Progenitor cell of endocrine pancreas (in vitro differentiated cells): Measurements from ENCODE around the gene UNC50. TPM values are rescaled to one million over a fixed set of nuclear protein-coding genes. Genes with fewer than 3 reads are reported as not detected.

Experiments used
- DNase-seq: peaks from one replicate; pipeline ENCODE4 v3.0.0; 2021; ENCODE audit warnings: low spot score; ENCODE audit not compliant: unreplicated experiment
- H3K27ac Mint-ChIP-seq: 2 replicates; pipeline ENCODE4 v1.8.0; 2021; ENCODE audit warnings: mild to moderate bottlenecking, moderate library complexity, mixed read lengths
- H3K27me3 Mint-ChIP-seq: 2 replicates; pipeline ENCODE4 v1.8.0; 2021; ENCODE audit warnings: mixed read lengths
- H3K36me3 Mint-ChIP-seq: 2 replicates; pipeline ENCODE4 v1.8.0; 2022; ENCODE audit warnings: mixed read lengths; ENCODE audit not compliant: insufficient read depth
- H3K4me1 Mint-ChIP-seq: 2 replicates; pipeline ENCODE4 v1.8.0; 2021; ENCODE audit warnings: low read depth, mixed read lengths
- H3K4me3 Mint-ChIP-seq: 2 replicates; pipeline ENCODE4 v1.8.0; 2021; ENCODE audit warnings: low read depth, mild to moderate bottlenecking, moderate library complexity, mixed read lengths
- H3K9me3 Mint-ChIP-seq: 2 replicates; pipeline ENCODE4 v1.8.0; 2021; ENCODE audit warnings: low read depth, mixed read lengths
- CTCF ChIP-seq: fragments of 200-600 bp; sonication (generic); IDR thresholded peaks from one replicate; pipeline ENCODE4 v1.5.0; 2021; ENCODE audit warnings: antibody characterized with exemption, mild to moderate bottlenecking; ENCODE audit not compliant: unreplicated experiment
- total RNA-seq: library from RNA; stranded (reverse); gene quantifications from 2 replicates; pipeline ENCODE4 v1.2.1, GENCODE V29; 2021

UNC50 gene
- total RNA-seq, 1 donor from 2014 or later = 39.3 TPM

GRCh38 chr2:98649135-98649991 lies 41.0 kb downstream of the UNC50 start:
- peaks cover 5% of the 10 kb centered on the region for H3K4me1 Mint-ChIP-seq
- no peak overlapping the region for H3K4me3 Mint-ChIP-seq
- no peaks in the 10 kb centered on the region for H3K27me3 Mint-ChIP-seq
- H3K36me3 Mint-ChIP-seq = peaks cover 1% of the 10 kb centered on the region
- TF ChIP-seq CTCF = peak; percentile 98
- peak; percentile 71 for DNase-seq
- no peaks in the 10 kb centered on the region for H3K9me3 Mint-ChIP-seq
- peak overlapping the region; percentile 50 for H3K27ac Mint-ChIP-seq

GRCh38 chr2:98649992-98650375 lies 41.6 kb downstream of the UNC50 start:
- Mint-ChIP-seq H3K4me1 (peaks cover 5% of the 10 kb centered on the region), H3K36me3 (peaks cover 1% of the 10 kb centered on the region), H3K27ac (no peak overlapping the region), H3K9me3 (no peaks in the 10 kb centered on the region), H3K27me3 (no peaks in the 10 kb centered on the region), H3K4me3 (no peak overlapping the region)
- TF ChIP-seq CTCF = no peak
- no peak for DNase-seq

GRCh38 chr2:98650998-98651397 lies 42.6 kb downstream of the UNC50 start:
- Mint-ChIP-seq H3K27ac (no peak overlapping the region), H3K9me3 (no peaks in the 10 kb centered on the region), H3K27me3 (no peaks in the 10 kb centered on the region), H3K4me3 (no peak overlapping the region), H3K4me1 (peaks cover 5% of the 10 kb centered on the region), H3K36me3 (peaks cover 1% of the 10 kb centered on the region)
- no peak for DNase-seq
- TF ChIP-seq CTCF = no peak

GRCh38 chr2:98654699-98655495 lies 46.5 kb downstream of the UNC50 start:
- Mint-ChIP-seq H3K27me3 (no peaks in the 10 kb centered on the region), H3K4me3 (no peak overlapping the region), H3K27ac (no peak overlapping the region), H3K9me3 (no peaks in the 10 kb centered on the region), H3K4me1 (peaks cover 2% of the 10 kb centered on the region), H3K36me3 (peaks cover 3% of the 10 kb centered on the region)
- TF ChIP-seq CTCF = no peak
- no peak for DNase-seq

- H3K27me3 Mint-ChIP-seq = no peaks in the 10 kb centered on the region
- peaks cover 14% of the 10 kb centered on the region for H3K36me3 Mint-ChIP-seq
- peaks cover 2% of the 10 kb centered on the region for H3K4me1 Mint-ChIP-seq
- H3K4me3 Mint-ChIP-seq = no peak overlapping the region
- TF ChIP-seq CTCF = no peak
- no peak overlapping the region for H3K27ac Mint-ChIP-seq
- no peak for DNase-seq
- H3K9me3 Mint-ChIP-seq = peaks cover 9% of the 10 kb centered on the region
Measured at GRCh38 chr2:98656800-98657199, 48.4 kb downstream of the UNC50 start.
